Caco-2 (cell line): ENCODE measurements around the gene RTN1. TPM values are rescaled to one million over a fixed set of nuclear protein-coding genes. Genes with fewer than 3 reads are reported as not detected.

ENCODE experiments used
- BruUV-seq: library from RNA; stranded (reverse); fragments of 400-500 nt; replicated peaks from 2 replicates; lab custom pipeline; 2021; lab: Mats Ljungman, UMichigan
- CTCF ChIA-PET: fragments of 300-600 bp; sonication (Branson Sonifier 250); formaldehyde crosslinking; loops from one replicate; lab custom pipeline; 2022; ENCODE audit warnings: antibody characterized with exemption; lab: Charles Lee
- POLR2A ChIA-PET: fragments of 300-600 bp; sonication (Branson Sonifier 250); formaldehyde crosslinking; loops from one replicate; lab custom pipeline; 2022; ENCODE audit warnings: antibody characterized with exemption; lab: Charles Lee
- DNase-seq, 2 experiments: peaks; one replicate each; pipeline versions ENCODE4 v3.0.0 to v3.0.0-alpha.2; 2020 to 2022
- H3K27me3 ChIP-seq: replicated peaks from 2 replicates; pipeline ENCODE4 v1.6.0; 2011; ENCODE audit warnings: low read length; ENCODE audit not compliant: control insufficient read depth, insufficient read depth
- H3K36me3 ChIP-seq: 2 replicates; pipeline ENCODE4 v1.5.1; 2011; ENCODE audit warnings: low read length; ENCODE audit not compliant: control insufficient read depth, insufficient read depth
- H3K4me1 ChIP-seq: fragments of 250-450 bp; sonication (Bioruptor Pico); 2 replicates; pipeline ENCODE4 v1.5.1; 2020; ENCODE audit warnings: mild to moderate bottlenecking
- H3K4me3 ChIP-seq: 2 replicates; pipeline ENCODE4 v1.5.1; 2011; ENCODE audit warnings: low read depth, mild to moderate bottlenecking, control low read depth, low read length
- H3K9me3 ChIP-seq: fragments of 250-450 bp; sonication (Bioruptor Pico); 2 replicates; pipeline ENCODE4 v1.5.1; 2020; ENCODE audit warnings: mild to moderate bottlenecking, moderate library complexity
- H3K27ac Mint-ChIP-seq: one replicate; pipeline ENCODE4 v1.8.0; 2022; ENCODE audit warnings: mixed read lengths; ENCODE audit not compliant: unreplicated experiment
- H3K27me3 Mint-ChIP-seq: one replicate; pipeline ENCODE4 v1.8.0; 2022; ENCODE audit warnings: mixed read lengths; ENCODE audit not compliant: insufficient read depth, unreplicated experiment
- H3K36me3 Mint-ChIP-seq: one replicate; pipeline ENCODE4 v1.8.0; 2022; ENCODE audit warnings: mild to moderate bottlenecking, mixed read lengths; ENCODE audit not compliant: insufficient read depth, unreplicated experiment
- H3K4me1 Mint-ChIP-seq: one replicate; pipeline ENCODE4 v1.8.0; 2022; ENCODE audit warnings: low read depth, mixed read lengths; ENCODE audit not compliant: unreplicated experiment
- H3K4me3 Mint-ChIP-seq: one replicate; pipeline ENCODE4 v1.8.0; 2022; ENCODE audit warnings: mild to moderate bottlenecking, moderate library complexity, mixed read lengths; ENCODE audit not compliant: unreplicated experiment
- H3K9me3 Mint-ChIP-seq: one replicate; pipeline ENCODE4 v1.8.0; 2022; ENCODE audit warnings: mixed read lengths; ENCODE audit not compliant: unreplicated experiment
- CTCF ChIP-seq, 2 experiments: fragments of 200-600 bp in 1 of 2; IDR thresholded peaks; 1 replicate in 1 of 2; 2 replicates in 1 of 2; pipeline versions ENCODE4 v1.5.1 to v1.8.0; 2011 to 2022; ENCODE audit warnings: antibody characterized with exemption in 1 of 2, control low read depth in 1 of 2, inconsistent platforms in 1 of 2, low read depth in 1 of 2, low read length in 1 of 2, mild to moderate bottlenecking in 1 of 2, moderate library complexity in 1 of 2; ENCODE audit not compliant: insufficient read depth in 1 of 2, severe bottlenecking in 1 of 2, unreplicated experiment in 1 of 2
- intact Hi-C: fragments of 100-400 bp; cut with micrococcal nuclease; formaldehyde crosslinking; loops from one replicate; pipeline ENCODE4 v1.10.0; 2022; ENCODE audit not compliant: unreplicated experiment
- total RNA-seq: library from RNA; stranded (reverse); gene quantifications from 2 replicates; pipeline ENCODE4 v1.2.3, GENCODE V29; 2022

Gene RTN1
- total RNA-seq, 1 experiment from 2014 or later: 0.25 TPM

- Histone ChIP-seq H3K4me3 (no peak overlapping the region), H3K36me3 (no peaks in the 10 kb centered on the region), H3K4me1 (no peaks in the 10 kb centered on the region), H3K27me3 (no peaks in the 10 kb centered on the region; the same call in 1 of the 2 replicates), H3K9me3 (no peaks in the 10 kb centered on the region)
- POLR2A ChIA-PET: no interaction called here
- no peak overlapping the region for H3K4me3 Mint-ChIP-seq
- intact Hi-C loops: no loop called here
- no peaks in the 10 kb centered on the region for H3K9me3 Mint-ChIP-seq
- no peak overlapping the region for H3K27ac Mint-ChIP-seq
- no TSS peak for BruUV-seq
- CTCF ChIA-PET: no interaction called here
- no peaks in the 10 kb centered on the region for H3K36me3 Mint-ChIP-seq
- peaks cover 3% of the 10 kb centered on the region for H3K27me3 Mint-ChIP-seq
- no peak for TF ChIP-seq CTCF (IDR thresholded peaks at IDR 0.05; ENCODE audit: insufficient read depth in 1 of 2, low read depth in 1 of 2, low read length in 1 of 2, severe bottlenecking in 1 of 2, unreplicated experiment in 1 of 2)
- DNase-seq: no peak
- H3K4me1 Mint-ChIP-seq: no peaks in the 10 kb centered on the region
Observed at GRCh38 chr14:59768855-59769375, 101.7 kb downstream of the RTN1 start.

GRCh38 chr14:59761851-59762250 lies 108.7 kb downstream of the RTN1 start:
- Mint-ChIP-seq H3K27ac (no peak overlapping the region), H3K4me1 (no peaks in the 10 kb centered on the region), H3K9me3 (no peaks in the 10 kb centered on the region), H3K4me3 (no peak overlapping the region), H3K36me3 (no peaks in the 10 kb centered on the region), H3K27me3 (peaks cover 5% of the 10 kb centered on the region)
- H3K4me1 ChIP-seq: no peaks in the 10 kb centered on the region
- H3K36me3 ChIP-seq: no peaks in the 10 kb centered on the region
- ChIA-PET POLR2A (no interaction called here), CTCF (no interaction called here)
- H3K9me3 ChIP-seq: no peaks in the 10 kb centered on the region
- no peak for TF ChIP-seq CTCF (IDR thresholded peaks at IDR 0.05; ENCODE audit: insufficient read depth in 1 of 2, low read depth in 1 of 2, low read length in 1 of 2, severe bottlenecking in 1 of 2, unreplicated experiment in 1 of 2)
- BruUV-seq: no TSS peak
- intact Hi-C loops: no loop called here
- no peak for DNase-seq
- H3K4me3 ChIP-seq: no peak overlapping the region
- H3K27me3 ChIP-seq: no peaks in the 10 kb centered on the region

- Histone ChIP-seq H3K36me3 (no peaks in the 10 kb centered on the region), H3K9me3 (no peaks in the 10 kb centered on the region), H3K27me3 (no peaks in the 10 kb centered on the region), H3K4me1 (no peaks in the 10 kb centered on the region), H3K4me3 (no peak overlapping the region)
- H3K27ac Mint-ChIP-seq: no peak overlapping the region
- BruUV-seq: no TSS peak
- no peaks in the 10 kb centered on the region for H3K36me3 Mint-ChIP-seq
- CTCF ChIA-PET: no interaction called here
- TF ChIP-seq CTCF (IDR thresholded peaks at IDR 0.05; ENCODE audit: insufficient read depth in 1 of 2, low read depth in 1 of 2, low read length in 1 of 2, severe bottlenecking in 1 of 2, unreplicated experiment in 1 of 2): no peak
- H3K4me1 Mint-ChIP-seq: no peaks in the 10 kb centered on the region
- no peak overlapping the region for H3K4me3 Mint-ChIP-seq
- H3K9me3 Mint-ChIP-seq: no peaks in the 10 kb centered on the region
- H3K27me3 Mint-ChIP-seq: peaks cover 6% of the 10 kb centered on the region
- intact Hi-C loops: no loop called here
- POLR2A ChIA-PET: no interaction called here
- DNase-seq: no peak
Observed at GRCh38 chr14:59755409-59756135, 115.0 kb downstream of the RTN1 start.
